ENCODE results near the gene HOMER2. TPM values are rescaled to one million over a fixed set of nuclear protein-coding genes. Genes with fewer than 3 reads are reported as not detected.

HOMER2 gene
- total and polyA plus RNA-seq, 2 of the 4 experiments (the other 2 are of a cell fraction): 0.54 to 0.79 TPM

- no peak overlapping the region for H2AK5ac ChIP-seq (ENCODE audit: low read depth, low read length)
- CTCF ChIA-PET: no interaction called here
- H4K20me1 ChIP-seq (ENCODE audit: insufficient read depth, low read length): no peaks in the 10 kb centered on the region
- ATAC-seq (ENCODE audit: low read depth) (no peak), DNase-seq (no peak)
- no peaks in the 10 kb centered on the region; the same call in none of the 2 replicates for H3K27me3 ChIP-seq (ENCODE audit: control insufficient read depth, insufficient read depth, low read length)
- no peak overlapping the region for H4K8ac ChIP-seq (ENCODE audit: low read depth in 2 of 2, low read length in 2 of 2)
- in situ Hi-C loops (cut with MboI; ENCODE audit: low sequenced_read_pairs): no loop called here
- H3K14ac ChIP-seq (replicated peaks; ENCODE audit: low read depth, low read length): no peak overlapping the region
- BruUV-seq (replicated peaks): no TSS peak
- no peak overlapping the region for H3K4ac ChIP-seq (ENCODE audit: low read depth, low read length)
- no peak overlapping the region for H3K56ac ChIP-seq (ENCODE audit: extremely low read depth, insufficient read depth, low read length)
- WGBS, 2 experiments (ENCODE audit: extremely low coverage in 2 of 2, insufficient read length in 1 of 2): 60% methylated on average over 1 of the region's 6 CpGs; no CpG with 5 or more reads in 1 of the 2 experiments
- no peak overlapping the region for H2BK120ac ChIP-seq (ENCODE audit: low read depth, low read length)
- H2BK20ac ChIP-seq (ENCODE audit: low read depth, low read length): no peak overlapping the region
- no peak overlapping the region for H3K23ac ChIP-seq (ENCODE audit: low read depth, low read length)
- no peak for TF ChIP-seq CHD1 (IDR thresholded peaks at IDR 0.05; ENCODE audit: low read depth, low read length)
- no peaks in the 10 kb centered on the region for H3K9me3 ChIP-seq (ENCODE audit: control insufficient read depth, insufficient read depth, low read length)
- no peaks in the 10 kb centered on the region for H3K36me3 ChIP-seq (ENCODE audit: control insufficient read depth, insufficient read depth, low read length)
- intact Hi-C loops (cut with micrococcal nuclease): no loop called here
- POLR2A ChIA-PET (ENCODE audit: unreplicated experiment): no interaction called here
- H3K9ac ChIP-seq (ENCODE audit: low read depth, low read length): no peak overlapping the region
- dilution Hi-C loops (cut with HindIII; ENCODE audit: low sequenced_read_pairs, unreplicated experiment): no loop called here
- H3K27ac ChIP-seq (ENCODE audit: insufficient read depth, low read length): no peak overlapping the region
- H4K91ac ChIP-seq (ENCODE audit: insufficient read depth, low read depth, low read length): no peak overlapping the region
- H3K4me2 ChIP-seq (ENCODE audit: low read depth, low read length): no peak overlapping the region
- no peak overlapping the region for H3K4me3 ChIP-seq (ENCODE audit: insufficient read depth, low read depth, low read length)
- peaks cover 3% of the 10 kb centered on the region; the same call in 1 of the 2 replicates for H3K4me1 ChIP-seq (ENCODE audit: control insufficient read depth, insufficient read depth, low read length)
- H2AFZ ChIP-seq (replicated peaks; ENCODE audit: low read length, poor library complexity): no peak overlapping the region
- H3K18ac ChIP-seq (ENCODE audit: low read depth, low read length): no peak overlapping the region
- no peak overlapping the region for H4K5ac ChIP-seq (ENCODE audit: low read depth, low read length)
- no peak overlapping the region for H2AK9ac ChIP-seq (replicated peaks; ENCODE audit: low read depth, low read length, poor library complexity)
- H3K79me1 ChIP-seq (ENCODE audit: low read depth in 1 of 2, low read length in 2 of 2): no peaks in the 10 kb centered on the region
- no peak overlapping the region for H2BK15ac ChIP-seq (ENCODE audit: low read depth, low read length)
- no peaks in the 10 kb centered on the region for H3K9me1 ChIP-seq (ENCODE audit: insufficient read depth, low read length)
- H2BK5ac ChIP-seq (ENCODE audit: low read depth, low read length, poor library complexity, severe bottlenecking): no peak overlapping the region
Observed at GRCh38 chr15:82890995-82891390, 61.5 kb downstream of the HOMER2 start.
